ENCODE measurements around the gene ADAM15.

Gene ADAM15

GRCh38 chr1:155030243-155030795, 20.8 kb upstream of the ADAM15 start:
- Histone ChIP-seq H3K9me2 (replicated peaks; ENCODE audit: low read depth, low read length) (no peaks in the 10 kb centered on the region), H2AFZ (ENCODE audit: low read length) (no peak overlapping the region), H3K79me2 (ENCODE audit: insufficient read depth, low read length) (no peaks in the 10 kb centered on the region), H3K36me3 (ENCODE audit: insufficient read depth, low read length) (no peaks in the 10 kb centered on the region), H3K9me3 (ENCODE audit: insufficient read depth, low read depth, low read length) (no peaks in the 10 kb centered on the region), H3F3A (ENCODE audit: low read depth) (no peaks in the 10 kb centered on the region), H4K20me1 (ENCODE audit: insufficient read depth, low read length, poor library complexity, severe bottlenecking) (no peaks in the 10 kb centered on the region), H3K27me3 (ENCODE audit: insufficient read depth, low read length, poor library complexity, severe bottlenecking) (no peaks in the 10 kb centered on the region), H3K4me2 (ENCODE audit: low read depth, low read length, poor library complexity, severe bottlenecking) (no peak overlapping the region), H3K4me3 (ENCODE audit: low read length, poor library complexity, severe bottlenecking) (no peak overlapping the region), H3K9ac (ENCODE audit: low read depth, low read length, poor library complexity, severe bottlenecking) (no peak overlapping the region), H3K4me1 (ENCODE audit: insufficient read depth, low read length, poor library complexity, severe bottlenecking) (no peaks in the 10 kb centered on the region)
- TF ChIP-seq CTCF (conservative IDR thresholded peaks at IDR 0.05; ENCODE audit: low read length) (no peak), EZH2phosphoT487 (IDR thresholded peaks at IDR 0.05; ENCODE audit: borderline replicate concordance) (no peak)

- Histone ChIP-seq H3K9ac (ENCODE audit: low read depth, low read length, poor library complexity, severe bottlenecking) (no peak overlapping the region), H3K4me3 (ENCODE audit: low read length, poor library complexity, severe bottlenecking) (no peak overlapping the region), H3K9me2 (replicated peaks; ENCODE audit: low read depth, low read length) (no peaks in the 10 kb centered on the region), H2AFZ (ENCODE audit: low read length) (no peak overlapping the region), H3K4me2 (ENCODE audit: low read depth, low read length, poor library complexity, severe bottlenecking) (no peak overlapping the region), H3K36me3 (ENCODE audit: insufficient read depth, low read length) (no peaks in the 10 kb centered on the region), H3K27me3 (ENCODE audit: insufficient read depth, low read length, poor library complexity, severe bottlenecking) (no peaks in the 10 kb centered on the region), H3F3A (ENCODE audit: low read depth) (no peaks in the 10 kb centered on the region), H3K9me3 (ENCODE audit: insufficient read depth, low read depth, low read length) (no peaks in the 10 kb centered on the region), H3K79me2 (ENCODE audit: insufficient read depth, low read length) (no peaks in the 10 kb centered on the region), H4K20me1 (ENCODE audit: insufficient read depth, low read length, poor library complexity, severe bottlenecking) (no peaks in the 10 kb centered on the region), H3K4me1 (ENCODE audit: insufficient read depth, low read length, poor library complexity, severe bottlenecking) (no peaks in the 10 kb centered on the region)
- TF ChIP-seq EZH2phosphoT487 (IDR thresholded peaks at IDR 0.05; ENCODE audit: borderline replicate concordance): no peak
- TF ChIP-seq CTCF (conservative IDR thresholded peaks at IDR 0.05; ENCODE audit: low read length): no peak
Observed at GRCh38 chr1:155030899-155031298, 20.2 kb upstream of the ADAM15 start.

- H3K9me3 ChIP-seq (ENCODE audit: insufficient read depth, low read depth, low read length): no peaks in the 10 kb centered on the region
- no peaks in the 10 kb centered on the region for H3F3A ChIP-seq (ENCODE audit: low read depth)
- no peaks in the 10 kb centered on the region for H3K27me3 ChIP-seq (ENCODE audit: insufficient read depth, low read length, poor library complexity, severe bottlenecking)
- no peak overlapping the region for H3K9ac ChIP-seq (ENCODE audit: low read depth, low read length, poor library complexity, severe bottlenecking)
- H3K36me3 ChIP-seq (ENCODE audit: insufficient read depth, low read length): no peaks in the 10 kb centered on the region
- no peak overlapping the region for H3K4me3 ChIP-seq (ENCODE audit: low read length, poor library complexity, severe bottlenecking)
- no peaks in the 10 kb centered on the region for H3K4me1 ChIP-seq (ENCODE audit: insufficient read depth, low read length, poor library complexity, severe bottlenecking)
- no peak for TF ChIP-seq EZH2phosphoT487 (IDR thresholded peaks at IDR 0.05; ENCODE audit: borderline replicate concordance)
- TF ChIP-seq CTCF (conservative IDR thresholded peaks at IDR 0.05; ENCODE audit: low read length): no peak
- H3K79me2 ChIP-seq (ENCODE audit: insufficient read depth, low read length): no peaks in the 10 kb centered on the region
- H3K9me2 ChIP-seq (replicated peaks; ENCODE audit: low read depth, low read length): no peaks in the 10 kb centered on the region
- H4K20me1 ChIP-seq (ENCODE audit: insufficient read depth, low read length, poor library complexity, severe bottlenecking): no peaks in the 10 kb centered on the region
- no peak overlapping the region for H2AFZ ChIP-seq (ENCODE audit: low read length)
- no peak overlapping the region for H3K4me2 ChIP-seq (ENCODE audit: low read depth, low read length, poor library complexity, severe bottlenecking)
Observed at GRCh38 chr1:155032886-155033285, 18.2 kb upstream of the ADAM15 start.

All from Loucy (cell line).